ENCODE measurements around the gene HMGB3.

- TF ChIP-seq, protein P1, sequence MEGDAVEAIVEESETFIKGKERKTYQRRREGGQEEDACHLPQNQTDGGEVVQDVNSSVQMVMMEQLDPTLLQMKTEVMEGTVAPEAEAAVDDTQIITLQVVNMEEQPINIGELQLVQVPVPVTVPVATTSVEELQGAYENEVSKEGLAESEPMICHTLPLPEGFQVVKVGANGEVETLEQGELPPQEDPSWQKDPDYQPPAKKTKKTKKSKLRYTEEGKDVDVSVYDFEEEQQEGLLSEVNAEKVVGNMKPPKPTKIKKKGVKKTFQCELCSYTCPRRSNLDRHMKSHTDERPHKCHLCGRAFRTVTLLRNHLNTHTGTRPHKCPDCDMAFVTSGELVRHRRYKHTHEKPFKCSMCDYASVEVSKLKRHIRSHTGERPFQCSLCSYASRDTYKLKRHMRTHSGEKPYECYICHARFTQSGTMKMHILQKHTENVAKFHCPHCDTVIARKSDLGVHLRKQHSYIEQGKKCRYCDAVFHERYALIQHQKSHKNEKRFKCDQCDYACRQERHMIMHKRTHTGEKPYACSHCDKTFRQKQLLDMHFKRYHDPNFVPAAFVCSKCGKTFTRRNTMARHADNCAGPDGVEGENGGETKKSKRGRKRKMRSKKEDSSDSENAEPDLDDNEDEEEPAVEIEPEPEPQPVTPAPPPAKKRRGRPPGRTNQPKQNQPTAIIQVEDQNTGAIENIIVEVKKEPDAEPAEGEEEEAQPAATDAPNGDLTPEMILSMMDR (IDR thresholded peaks at IDR 0.05): no peak
- no peak for TF ChIP-seq POLR2A (IDR thresholded peaks at IDR 0.05)
These were observed 1.2 kb downstream of the HMGB3 start for GRCh38 chrX:150984169-150984824.
